ENCODE measurements around the gene EXOSC6.
A peak's percentile ranks its signal among the peaks of the same experiment; 100 is the strongest.
"Not testable (repeated sequence)": the region's sequence is repeated elsewhere in the genome, so short reads cannot be mapped to it uniquely, and the experiment has no call there.

Gene EXOSC6
- total RNA-seq = 93.7 to 114 reads per million in 2 donors

- peak; percentile 84 for DNase-seq
Measured at GRCh38 chr16:70251629-70252354, at the start of gene EXOSC6. Gene EXOSC6 (minus strand): TSS chr16:70251940. CDS start chr16:70251900, 40 bp downstream.

GRCh38 chr16:70301121-70301520 lies 49.4 kb upstream of the EXOSC6 start:
- DNase-seq = no peak

- DNase-seq = peak; percentile 52
Measured at GRCh38 chr16:70298988-70299938, 47.5 kb upstream of the EXOSC6 start, which contains the start of gene DDX19B. Gene DDX19B (plus strand): TSS chr16:70299186. CDS start chr16:70299298, 112 bp downstream.

GRCh38 chr16:70295634-70296033 lies 43.9 kb upstream of the EXOSC6 start:
- no peak for DNase-seq

- no peak for DNase-seq
Measured at GRCh38 chr16:70294385-70295025, 42.8 kb upstream of the EXOSC6 start.

- DNase-seq = not testable (repeated sequence)
Measured at GRCh38 chr16:70292148-70292547, 40.4 kb upstream of the EXOSC6 start.

GRCh38 chr16:70290949-70291519 lies 39.3 kb upstream of the EXOSC6 start:
- no peak for DNase-seq

- DNase-seq = peak; percentile 90
Measured at GRCh38 chr16:70289229-70290094, 37.7 kb upstream of the EXOSC6 start, which contains the start of gene AARS1. Gene AARS1 (minus strand): TSS chr16:70289506. CDS start chr16:70282763, 6,743 bp downstream.

GRCh38 chr16:70287304-70287971 lies 35.7 kb upstream of the EXOSC6 start:
- not testable (repeated sequence) for DNase-seq

GRCh38 chr16:70276392-70276791 lies 24.7 kb upstream of the EXOSC6 start:
- no peak for DNase-seq

- no peak for DNase-seq
Measured at GRCh38 chr16:70271696-70272095, 20.0 kb upstream of the EXOSC6 start.

GRCh38 chr16:70270176-70270575 lies 18.4 kb upstream of the EXOSC6 start:
- no peak for DNase-seq

- DNase-seq = no peak
Measured at GRCh38 chr16:70269471-70269870, 17.7 kb upstream of the EXOSC6 start.

GRCh38 chr16:70267922-70268321 lies 16.2 kb upstream of the EXOSC6 start:
- DNase-seq = not testable (repeated sequence)

GRCh38 chr16:70267516-70267915 lies 15.8 kb upstream of the EXOSC6 start:
- no peak for DNase-seq

GRCh38 chr16:70259903-70260302 lies 8.2 kb upstream of the EXOSC6 start:
- DNase-seq = not testable (repeated sequence)

- DNase-seq = no peak
Measured at GRCh38 chr16:70258946-70259345, 7.2 kb upstream of the EXOSC6 start.

GRCh38 chr16:70258065-70258464 lies 6.3 kb upstream of the EXOSC6 start:
- DNase-seq = no peak

GRCh38 chr16:70257391-70257790 lies 5.7 kb upstream of the EXOSC6 start:
- no peak for DNase-seq

GRCh38 chr16:70255574-70255973 lies 3.8 kb upstream of the EXOSC6 start:
- DNase-seq = no peak

GRCh38 chr16:70254965-70255286 lies 3.2 kb upstream of the EXOSC6 start:
- DNase-seq = no peak
